Measurements from ENCODE around the gene TNFRSF25.

Gene TNFRSF25

DNA sequence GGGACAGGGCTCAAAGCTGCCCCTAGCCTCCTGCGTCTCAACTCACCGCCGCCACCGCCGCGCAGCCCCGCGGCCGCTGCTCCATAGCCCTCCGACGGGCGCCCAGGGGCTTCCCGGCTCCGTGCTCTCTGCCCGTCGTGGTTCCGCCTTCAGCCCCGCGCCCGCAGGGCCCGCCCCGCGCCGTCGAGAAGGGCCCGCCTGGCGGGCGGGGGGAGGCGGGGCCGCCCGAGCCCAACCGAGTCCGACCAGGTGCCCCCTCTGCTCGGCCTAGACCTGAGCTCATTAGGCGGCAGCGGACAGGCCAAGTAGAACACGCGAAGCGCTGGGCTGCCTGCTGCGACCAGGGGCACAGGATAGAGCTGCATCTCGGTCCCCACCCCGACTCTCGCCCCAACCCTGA is at the start of gene TNFRSF25:
TNFRSF25 (minus strand) TSS at position 151 of the 400 bp plus-strand sequence; CDS start at position 85, 66 bp downstream.
- peak; percentile 75 for DNase-seq

DNA sequence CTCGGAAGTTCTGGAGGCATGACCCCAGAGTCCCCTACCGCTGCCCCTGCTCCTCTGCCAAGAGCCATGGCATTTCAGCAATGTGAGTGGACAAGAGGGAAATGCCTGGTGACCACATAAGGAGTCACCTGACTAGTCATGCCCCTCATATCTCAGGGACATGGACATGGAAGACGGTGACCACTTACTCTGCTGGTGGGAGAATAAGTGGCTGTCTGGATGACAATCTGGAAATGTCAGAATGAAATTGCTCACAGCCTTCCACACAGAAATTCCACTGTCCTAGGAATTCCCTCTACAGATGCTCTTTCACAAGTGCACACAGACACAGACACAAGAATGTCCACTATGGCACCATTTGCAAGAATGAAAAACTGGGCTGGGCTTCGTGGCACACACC is 49.8 kb upstream of the TNFRSF25 start:
- no peak for DNase-seq

DNA sequence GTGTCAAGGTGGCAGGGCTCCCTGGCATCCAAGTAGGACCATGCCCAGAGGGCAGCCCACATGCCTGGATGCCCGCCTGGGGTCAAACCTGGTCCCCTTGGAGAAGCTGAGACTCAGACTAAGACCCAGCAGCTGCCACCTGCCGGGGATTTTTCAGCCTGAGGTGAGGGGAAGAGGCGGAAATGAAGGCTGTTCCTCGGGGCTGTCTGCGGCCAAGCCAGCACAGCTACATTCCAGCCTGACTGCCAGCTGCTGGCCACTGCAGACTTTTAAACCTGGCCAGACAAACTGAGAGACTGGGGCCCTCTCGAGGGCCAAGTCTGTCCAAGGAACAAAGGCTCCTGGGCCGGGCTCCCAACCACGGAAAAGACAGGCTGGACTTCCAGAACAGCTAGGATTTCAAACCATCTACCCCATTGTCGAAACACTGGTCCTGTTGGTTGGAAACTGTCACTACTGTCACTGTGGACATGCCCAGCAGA is 47.4 kb upstream of the TNFRSF25 start:
- DNase-seq: no peak

DNA sequence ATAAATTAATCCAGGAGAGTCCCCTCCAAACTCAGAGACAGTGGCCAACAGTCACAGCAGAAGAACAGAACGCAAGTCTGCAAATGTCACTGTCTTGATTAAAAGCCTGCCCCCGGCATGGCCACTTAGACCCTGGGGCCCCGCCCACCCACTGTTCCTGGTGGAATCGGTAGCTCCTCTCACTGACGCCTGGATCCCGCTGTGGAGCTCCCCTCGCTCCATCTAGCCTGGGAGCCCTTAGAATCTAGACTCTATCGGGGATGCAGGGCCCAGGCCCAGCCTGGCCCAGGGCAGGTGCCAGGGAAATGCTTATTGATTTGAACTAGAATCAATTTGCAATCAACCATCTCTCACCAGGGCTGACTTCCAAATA is 46.9 kb upstream of the TNFRSF25 start:
- DNase-seq: no peak

- no peak for DNase-seq
Measured at GRCh38 chr1:6512245-6512907, 46.4 kb upstream of the TNFRSF25 start.

- no peak for DNase-seq
Measured at GRCh38 chr1:6511561-6512244, 45.7 kb upstream of the TNFRSF25 start.

DNA sequence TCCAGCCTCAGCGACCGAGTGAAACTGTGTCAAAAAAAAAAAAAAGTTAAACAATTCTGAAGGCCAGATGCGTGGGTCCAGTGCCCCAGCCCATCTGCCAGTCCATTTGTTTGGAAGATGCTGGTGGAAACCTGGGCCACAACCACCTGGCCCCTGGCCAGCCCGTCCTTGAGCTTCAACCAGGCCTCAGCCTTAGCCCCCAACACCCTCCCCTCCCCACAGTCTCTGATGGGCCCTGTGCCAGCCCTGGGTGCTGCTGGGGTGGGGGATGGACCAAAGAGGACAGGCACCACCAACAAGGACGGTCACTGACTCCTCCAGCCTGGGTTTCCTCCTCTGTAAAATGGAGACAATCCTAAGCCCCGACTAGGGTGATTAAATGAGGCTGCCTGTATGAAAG is 45.1 kb upstream of the TNFRSF25 start:
- DNase-seq: no peak

DNA sequence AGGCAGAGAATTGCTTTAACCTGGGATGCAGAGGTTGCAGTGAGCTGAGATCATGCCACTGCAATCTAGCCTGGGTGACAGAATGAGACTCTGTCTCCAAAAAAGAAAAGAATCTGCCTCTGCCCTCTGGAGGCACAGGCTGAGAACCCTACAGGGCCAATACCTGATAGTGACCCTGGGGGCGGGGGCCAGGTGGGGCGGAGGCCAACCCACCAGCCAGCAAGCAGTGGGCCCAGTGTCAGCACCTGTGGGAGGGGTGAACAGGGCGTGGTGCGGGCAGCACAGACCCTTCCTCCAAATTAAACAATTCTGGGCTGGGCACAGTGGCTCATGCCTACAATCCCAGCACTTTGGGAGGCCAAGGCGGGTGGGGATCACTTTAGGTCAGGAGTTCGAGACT is 44.5 kb upstream of the TNFRSF25 start:
- no peak for DNase-seq

- DNase-seq: no peak
Measured at GRCh38 chr1:6509919-6510291, 43.9 kb upstream of the TNFRSF25 start.

GRCh38 chr1:6509220-6509918 is 43.4 kb upstream of the TNFRSF25 start:
- DNase-seq: no peak

DNA sequence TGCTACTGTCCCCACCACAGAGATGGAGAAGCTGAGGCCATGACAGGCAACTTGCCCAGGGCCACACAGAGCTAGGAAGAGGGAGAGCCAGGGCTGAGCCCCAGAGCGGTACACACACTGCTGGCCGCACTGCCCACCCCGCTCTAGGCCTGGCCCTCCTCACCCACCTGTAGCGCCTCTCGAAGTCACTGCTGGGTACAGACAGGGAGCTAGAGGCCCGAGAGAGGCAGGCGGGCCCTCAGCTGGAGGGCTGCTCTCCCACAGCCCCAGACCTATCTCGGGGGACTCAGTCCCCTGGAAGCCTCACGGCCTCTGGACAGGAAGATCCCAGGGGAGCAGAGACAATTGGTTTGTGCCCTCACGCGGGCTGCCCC is 42.8 kb upstream of the TNFRSF25 start:
- no peak for DNase-seq

- no peak for DNase-seq
Measured at GRCh38 chr1:6508154-6508815, 42.3 kb upstream of the TNFRSF25 start.

GRCh38 chr1:6507461-6507911 is 41.5 kb upstream of the TNFRSF25 start:
- no peak for DNase-seq

- no peak for DNase-seq
Measured at GRCh38 chr1:6507037-6507428, 41.1 kb upstream of the TNFRSF25 start.

DNA sequence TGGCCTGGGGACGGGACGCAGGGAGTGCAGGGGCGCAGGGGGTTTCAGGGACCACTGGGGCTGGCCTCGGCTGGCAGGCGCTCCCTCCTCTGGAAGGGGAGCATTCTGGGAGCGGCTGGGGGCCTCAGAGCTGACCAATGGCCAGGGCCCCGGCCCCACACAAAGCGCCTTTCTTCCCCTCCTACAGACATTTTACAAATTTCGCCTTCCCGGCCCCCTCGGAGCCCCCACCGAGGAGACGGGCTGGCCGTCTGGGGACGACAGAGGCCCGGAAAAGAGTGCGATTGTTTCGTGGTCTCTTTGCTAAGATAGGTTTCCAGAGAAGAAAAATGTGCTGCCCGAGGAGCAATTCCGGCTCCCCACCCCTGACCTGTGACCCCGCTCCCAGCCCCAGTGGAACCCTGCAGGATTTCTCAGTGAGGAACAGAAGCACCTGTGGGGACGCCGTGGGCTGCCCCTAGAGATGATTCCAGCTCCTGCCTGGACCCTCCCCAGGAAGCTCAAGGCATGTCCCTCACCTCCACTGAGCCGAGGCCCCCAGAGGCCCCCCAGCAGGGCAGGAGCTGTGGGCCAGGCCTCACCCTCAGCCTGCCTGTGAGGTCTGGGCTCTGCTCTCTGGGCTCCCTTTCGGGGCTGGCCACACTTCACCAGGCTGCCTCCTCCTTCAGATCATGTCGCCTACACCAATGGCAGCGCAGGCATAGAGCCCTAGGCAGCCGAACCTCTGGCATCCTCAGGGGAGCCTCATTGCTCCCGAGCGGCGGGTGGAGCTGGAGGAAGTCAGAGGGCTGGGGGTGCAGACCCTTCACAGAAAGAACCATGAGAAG is 40.5 kb upstream of the TNFRSF25 start:
- no peak for DNase-seq

- no peak for DNase-seq
Measured at GRCh38 chr1:6505367-6506209, 39.6 kb upstream of the TNFRSF25 start.

GRCh38 chr1:6504887-6505286 is 38.9 kb upstream of the TNFRSF25 start:
- no peak for DNase-seq

GRCh38 chr1:6503884-6504602 is 38.1 kb upstream of the TNFRSF25 start:
- no peak for DNase-seq

DNA sequence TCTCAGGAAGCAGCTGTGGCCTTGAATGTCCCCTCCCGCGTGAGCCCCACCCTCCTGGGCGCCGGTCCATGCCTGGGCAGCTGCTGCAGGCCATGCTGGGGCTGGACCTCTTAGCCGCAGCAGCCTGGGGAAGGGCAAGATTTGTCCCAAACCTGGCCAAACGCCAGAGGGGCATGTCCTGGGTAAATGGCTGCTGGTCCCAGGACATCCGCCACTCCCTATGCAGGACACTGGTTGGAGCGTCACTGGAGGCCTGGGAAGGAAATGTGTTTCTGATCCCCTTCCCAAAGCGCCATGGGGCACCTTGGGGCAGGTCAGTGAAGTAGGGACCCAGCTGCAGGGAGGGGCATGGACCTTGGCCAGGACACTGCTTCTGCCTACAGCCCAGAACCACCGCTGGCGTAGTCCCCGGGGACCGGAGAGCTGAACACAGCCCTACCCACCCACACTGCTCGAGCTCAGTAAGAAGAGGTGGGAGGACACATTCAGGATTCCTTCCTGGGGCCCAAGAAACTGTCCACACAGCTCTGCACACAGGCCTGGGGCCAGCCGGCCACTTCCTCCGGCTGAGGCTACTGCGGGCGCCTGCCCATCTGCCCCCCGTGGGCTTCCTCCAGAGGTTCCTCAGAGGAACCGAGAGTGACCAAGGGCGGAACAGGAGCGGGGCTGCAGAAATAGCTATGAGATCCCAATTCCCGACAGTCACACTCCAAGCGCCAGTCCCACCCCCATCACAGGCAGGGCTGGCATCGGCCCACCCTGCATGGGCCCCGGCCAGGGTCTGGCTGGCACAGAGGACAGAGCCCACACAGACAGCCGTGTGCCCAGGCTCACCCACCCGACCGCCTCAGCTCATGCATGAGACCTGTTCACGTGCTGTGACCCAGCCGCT is 36.3 kb upstream of the TNFRSF25 start:
- DNase-seq: no peak

DNA sequence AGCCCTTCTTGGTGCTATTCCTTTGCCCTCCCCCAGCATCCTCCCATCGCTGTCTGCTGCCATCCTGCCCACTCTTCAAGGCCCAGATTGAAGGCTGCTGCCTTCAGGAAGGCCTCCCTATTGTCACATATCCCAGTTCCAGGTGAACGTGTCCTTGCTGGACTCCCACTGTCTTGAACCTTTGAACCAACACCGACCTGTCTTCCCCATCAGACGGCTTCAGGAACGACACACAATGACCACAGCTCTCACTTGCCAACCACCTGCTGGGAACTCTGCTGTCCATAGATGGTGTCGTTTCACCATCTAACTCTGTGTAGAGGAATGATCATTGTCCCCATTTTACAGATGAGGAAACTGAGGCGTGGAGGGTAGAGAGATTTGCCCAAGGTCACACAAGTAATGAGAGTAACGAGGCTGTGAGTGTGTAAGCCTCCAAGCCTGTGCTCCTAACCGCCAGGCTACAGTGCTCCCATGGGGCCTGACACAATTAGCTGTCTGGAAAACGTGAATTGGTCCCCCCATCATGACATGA is 35.4 kb upstream of the TNFRSF25 start:
- DNase-seq: no peak
